HG02759 (cell line): ENCODE results near the gene PTPRE.

ENCODE experiments used
- ATAC-seq: cut with Tn5 transposase; IDR thresholded peaks from one replicate; pipeline ENCODE4 v1.9.1; 2021; ENCODE audit warnings: mild to moderate bottlenecking, moderate library complexity; ENCODE audit not compliant: unreplicated experiment

PTPRE gene

GRCh38 chr10:128111696-128112095 lies 204.8 kb downstream of the PTPRE start:
- ATAC-seq, result no peak

GRCh38 chr10:128113026-128113425 lies 206.1 kb downstream of the PTPRE start:
- no peak for ATAC-seq

- ATAC-seq, result no peak
These were observed 208.0 kb downstream of the PTPRE start for GRCh38 chr10:128114901-128115300.

GRCh38 chr10:128115356-128115755 lies 208.5 kb downstream of the PTPRE start:
- no peak for ATAC-seq

- ATAC-seq, result no peak
These were observed 209.3 kb downstream of the PTPRE start for GRCh38 chr10:128116187-128116586.

GRCh38 chr10:128116851-128117615 lies 210.1 kb downstream of the PTPRE start:
- ATAC-seq, result no peak

- no peak for ATAC-seq
These were observed 215.0 kb downstream of the PTPRE start for GRCh38 chr10:128121750-128122412.

GRCh38 chr10:128122931-128123330 lies 216.0 kb downstream of the PTPRE start:
- no peak for ATAC-seq

- no peak for ATAC-seq
These were observed 216.9 kb downstream of the PTPRE start for GRCh38 chr10:128123846-128124245.

- ATAC-seq, result no peak
These were observed 218.0 kb downstream of the PTPRE start for GRCh38 chr10:128124813-128125403.

- no peak for ATAC-seq
These were observed 218.6 kb downstream of the PTPRE start for GRCh38 chr10:128125416-128125943.

- peak; percentile 85 for ATAC-seq
These were observed 219.3 kb downstream of the PTPRE start, which contains the start of gene MKI67 for GRCh38 chr10:128125944-128126764. MKI67 (minus strand) TSS chr10:128126423; CDS start chr10:128125667, 756 bp downstream.

GRCh38 chr10:128128582-128128981 lies 221.7 kb downstream of the PTPRE start:
- ATAC-seq, result no peak

- ATAC-seq, result no peak
These were observed 223.1 kb downstream of the PTPRE start for GRCh38 chr10:128130051-128130450.
